HFF-Myc (cell line): ENCODE measurements around the gene CD19.
"Not testable (repeated sequence)": the region's sequence is repeated elsewhere in the genome, so short reads cannot be mapped to it uniquely, and the experiment has no call there.

Experiments
- DNase-seq: peaks from one replicate; pipeline ENCODE4 v3.0.0-alpha.2; 2011; ENCODE audit warnings: low read depth; ENCODE audit errors: extremely low read depth
- H3K4me3 ChIP-seq: replicated peaks from 2 replicates; pipeline ENCODE4 v1.5.1; 2011; ENCODE audit warnings: low read depth, mild to moderate bottlenecking, control low read depth, low read length
- TF ChIP-seq, protein P1 (sequence below): IDR thresholded peaks from 2 replicates; pipeline ENCODE4 v1.5.1; 2012; ENCODE audit warnings: mild to moderate bottlenecking, low read depth, low read length, control low read depth; ENCODE audit errors: missing control alignments

The CD19 gene

DNA sequence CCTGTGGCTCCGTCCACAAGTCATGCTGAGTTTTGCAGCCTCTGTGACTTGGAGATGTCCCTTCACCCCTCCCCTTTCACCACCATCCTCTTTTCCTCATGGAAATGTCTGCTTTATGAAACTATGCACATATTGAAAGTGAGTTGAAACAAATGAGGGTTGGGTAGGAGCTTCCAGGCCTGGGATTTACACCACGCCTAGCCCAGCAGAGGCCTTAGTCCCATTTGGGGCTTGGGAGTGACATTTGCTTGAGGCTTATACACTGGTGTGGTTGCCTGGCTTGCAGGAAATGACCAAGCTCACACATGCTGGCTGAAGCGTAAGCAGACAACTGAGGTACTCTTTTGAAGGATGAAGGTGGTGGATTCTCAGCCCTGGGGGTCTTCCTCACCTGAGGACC lies 32.3 kb downstream of the CD19 start:
- H3K4me3 ChIP-seq, result no peak overlapping the region
- no peak for DNase-seq
- TF ChIP-seq, protein P1, sequence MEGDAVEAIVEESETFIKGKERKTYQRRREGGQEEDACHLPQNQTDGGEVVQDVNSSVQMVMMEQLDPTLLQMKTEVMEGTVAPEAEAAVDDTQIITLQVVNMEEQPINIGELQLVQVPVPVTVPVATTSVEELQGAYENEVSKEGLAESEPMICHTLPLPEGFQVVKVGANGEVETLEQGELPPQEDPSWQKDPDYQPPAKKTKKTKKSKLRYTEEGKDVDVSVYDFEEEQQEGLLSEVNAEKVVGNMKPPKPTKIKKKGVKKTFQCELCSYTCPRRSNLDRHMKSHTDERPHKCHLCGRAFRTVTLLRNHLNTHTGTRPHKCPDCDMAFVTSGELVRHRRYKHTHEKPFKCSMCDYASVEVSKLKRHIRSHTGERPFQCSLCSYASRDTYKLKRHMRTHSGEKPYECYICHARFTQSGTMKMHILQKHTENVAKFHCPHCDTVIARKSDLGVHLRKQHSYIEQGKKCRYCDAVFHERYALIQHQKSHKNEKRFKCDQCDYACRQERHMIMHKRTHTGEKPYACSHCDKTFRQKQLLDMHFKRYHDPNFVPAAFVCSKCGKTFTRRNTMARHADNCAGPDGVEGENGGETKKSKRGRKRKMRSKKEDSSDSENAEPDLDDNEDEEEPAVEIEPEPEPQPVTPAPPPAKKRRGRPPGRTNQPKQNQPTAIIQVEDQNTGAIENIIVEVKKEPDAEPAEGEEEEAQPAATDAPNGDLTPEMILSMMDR, result no peak

DNA sequence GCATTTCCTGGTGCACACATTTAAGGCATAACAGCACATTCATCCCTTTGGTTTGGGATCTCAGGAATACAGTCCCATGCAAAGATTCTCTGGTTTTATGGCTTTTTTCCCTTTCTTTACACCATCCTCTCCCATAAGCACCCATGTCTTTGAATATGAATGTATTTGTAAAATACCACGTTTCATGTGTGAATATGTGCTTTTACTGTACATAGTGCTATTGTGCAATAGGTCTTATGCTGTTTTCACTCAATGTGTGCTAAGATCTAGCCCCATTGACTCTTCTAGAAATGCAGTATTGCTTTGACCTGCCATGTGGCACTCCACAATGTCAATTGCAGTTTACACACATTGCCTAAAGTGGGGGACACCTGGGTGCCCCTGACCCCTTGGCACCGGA lies 32.7 kb downstream of the CD19 start:
- H3K4me3 ChIP-seq, result no peak overlapping the region
- TF ChIP-seq, protein P1, result no peak
- DNase-seq, result no peak

DNA sequence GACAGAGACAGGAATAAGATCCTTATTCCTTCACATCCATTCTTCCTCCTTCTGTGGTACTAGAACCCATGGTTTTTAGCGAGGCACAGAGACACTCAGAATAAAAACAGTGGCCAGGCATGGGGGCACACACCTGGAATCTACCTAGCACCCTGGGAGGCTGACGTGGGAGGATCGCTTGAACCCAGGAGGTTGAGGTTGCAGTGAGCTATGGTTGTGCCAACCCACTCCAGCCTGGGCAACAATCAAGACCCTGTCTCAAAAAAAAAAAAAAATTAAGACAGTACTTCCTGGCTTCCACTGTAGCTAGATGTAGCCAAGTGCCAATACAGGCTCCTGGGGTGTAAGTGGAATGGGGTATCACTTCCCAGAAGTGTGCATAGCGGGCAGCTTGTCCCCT lies 35.4 kb downstream of the CD19 start:
- no peak for DNase-seq
- H3K4me3 ChIP-seq, result no peak overlapping the region
- TF ChIP-seq, protein P1, result no peak

DNA sequence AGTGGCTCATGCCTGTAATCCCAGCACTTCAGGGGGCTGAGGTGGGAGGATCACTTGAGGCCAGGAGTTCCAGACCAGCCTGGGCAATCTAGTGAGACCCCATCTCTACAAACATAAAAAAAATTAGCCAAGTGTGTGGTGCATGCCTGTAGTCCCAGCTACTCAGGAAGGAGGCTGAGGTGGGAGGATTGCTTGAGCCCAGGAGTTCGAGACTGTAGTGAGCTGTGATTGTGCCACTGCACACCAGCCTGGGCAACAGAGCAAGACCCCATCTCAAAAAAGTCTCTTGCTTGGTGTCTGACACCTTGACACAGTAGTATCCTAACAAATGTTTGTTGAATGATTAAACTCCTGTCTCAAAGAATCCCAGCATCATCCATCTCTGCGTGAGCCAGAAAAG lies 37.9 kb downstream of the CD19 start:
- not testable (repeated sequence) for DNase-seq, H3K4me3 ChIP-seq

DNA sequence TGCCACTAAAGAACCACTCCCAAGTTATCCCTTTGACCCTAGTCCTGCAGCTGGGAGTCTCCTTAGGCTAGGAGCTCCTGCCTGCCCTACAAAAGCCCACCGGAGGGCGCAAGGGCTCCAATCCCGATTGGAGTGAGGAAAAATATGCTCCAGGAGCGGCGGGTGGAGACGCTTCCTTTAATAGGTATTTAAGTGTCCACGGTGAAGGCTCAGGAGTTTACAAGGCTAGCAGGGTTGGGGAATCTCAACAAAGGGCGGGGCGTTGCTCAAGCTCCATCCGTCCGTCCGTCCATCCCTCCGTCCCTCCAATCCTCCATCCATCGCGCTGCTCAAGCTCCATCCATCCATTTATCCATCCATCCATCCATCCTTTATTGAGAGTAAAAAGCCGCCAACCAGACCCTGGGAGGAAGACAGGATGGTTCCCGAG lies 42.3 kb downstream of the CD19 start:
- H3K4me3 ChIP-seq, result peak overlapping the region; percentile 98
- peak; percentile 29 for DNase-seq
- TF ChIP-seq, protein P1, result peak; percentile 82

DNA sequence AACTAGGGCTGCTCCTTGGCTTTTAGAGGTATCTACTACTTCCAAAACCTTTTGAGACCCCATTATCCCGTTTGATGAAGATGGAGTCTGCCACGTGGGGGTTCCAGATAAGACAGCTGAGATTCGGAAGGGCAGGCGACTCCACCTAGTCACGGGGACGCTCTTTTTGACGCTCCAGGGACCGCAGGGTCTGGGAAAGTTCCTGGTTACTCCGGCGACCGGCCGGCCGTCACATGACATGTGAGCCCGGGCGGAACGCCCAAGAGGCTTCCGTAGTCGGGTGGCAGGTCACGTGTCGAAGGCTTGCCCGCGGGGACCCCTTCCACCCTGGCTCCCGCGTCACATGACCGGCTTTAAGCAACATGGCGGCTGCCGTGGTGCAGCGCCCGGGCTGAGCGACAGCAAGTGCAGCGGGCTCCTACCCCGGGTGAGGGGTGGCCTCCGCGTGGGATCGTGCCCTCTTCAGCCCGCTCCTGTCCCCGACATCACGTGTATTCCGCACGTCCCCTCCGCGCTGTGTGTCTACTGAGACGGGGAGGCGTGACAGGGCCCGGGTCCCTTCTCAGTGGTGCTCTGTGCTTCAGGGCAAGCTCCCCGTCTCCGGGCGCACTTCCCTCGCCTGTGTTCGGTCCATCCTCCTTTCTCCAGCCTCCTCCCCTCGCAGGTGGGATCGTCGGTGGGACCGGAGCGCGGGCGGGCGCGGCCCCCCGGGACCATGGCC lies 42.8 kb downstream of the CD19 start, which contains the start of gene SPNS1:
TSS of gene SPNS1 (plus strand) at position 342 of the 721 bp plus-strand sequence. CDS start at position 716, 374 bp downstream.
- TF ChIP-seq, protein P1, result no peak
- DNase-seq, result peak; percentile 84
- H3K4me3 ChIP-seq, result peak within 1 kb of the TSS; percentile 98

DNA sequence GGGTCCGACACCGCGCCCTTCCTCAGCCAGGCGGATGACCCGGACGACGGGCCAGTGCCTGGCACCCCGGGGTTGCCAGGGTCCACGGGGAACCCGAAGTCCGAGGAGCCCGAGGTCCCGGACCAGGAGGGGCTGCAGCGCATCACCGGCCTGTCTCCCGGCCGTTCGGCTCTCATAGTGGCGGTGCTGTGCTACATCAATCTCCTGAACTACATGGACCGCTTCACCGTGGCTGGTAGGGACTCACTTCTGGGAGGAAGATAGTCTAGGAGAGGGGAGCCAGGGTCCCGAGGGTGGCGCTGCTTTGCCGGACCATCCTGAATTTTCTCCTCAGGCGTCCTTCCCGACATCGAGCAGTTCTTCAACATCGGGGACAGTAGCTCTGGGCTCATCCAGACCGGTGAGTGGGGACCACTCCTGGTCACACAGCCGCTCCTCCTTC lies 43.4 kb downstream of the CD19 start:
- TF ChIP-seq, protein P1, result no peak
- peak overlapping the region; percentile 98 for H3K4me3 ChIP-seq
- DNase-seq, result no peak
